A549 (cell line): ENCODE measurements around the gene TPSB2. TPM values are rescaled to one million over a fixed set of nuclear protein-coding genes. Genes with fewer than 3 reads are reported as not detected.

Source experiments
- ATAC-seq, 2 experiments: fragments of 200-7000 bp in 1 of 2; fragments of >200 bp in 1 of 2; cut with Nextera tagmentation in 1 of 2; cut with Tn5 transposase in 1 of 2; 3 replicates each; pipeline versions ENCODE4 v1.8.0 to v1.9.1; 2018 to 2020; ENCODE audit warnings: mild to moderate bottlenecking in 1 of 2, moderate library complexity in 1 of 2
- CTCF ChIA-PET: fragments of 300-600 bp; sonication (Branson Sonifier 250); formaldehyde crosslinking; extraction: SDS; loops from one replicate; lab custom pipeline; 2021; ENCODE audit warnings: antibody characterized with exemption, inconsistent platforms; lab: Yijun Ruan, JAX
- POLR2A ChIA-PET: fragments of 350-600 bp; formaldehyde crosslinking; extraction: SDS; loops from one replicate; lab custom pipeline; 2021; ENCODE audit warnings: antibody characterized with exemption, inconsistent platforms; lab: Yijun Ruan, JAX
- DNase-seq, 2 experiments: peaks; one replicate each; pipeline versions ENCODE4 v3.0.0 to v3.0.0-alpha.2; 2011 to 2016; ENCODE audit warnings: low read depth in 1 of 2, low spot score in 1 of 2
- FAIRE-seq: peaks from 2 replicates; lab custom pipeline; 2011; peaks lifted over from hg19 to GRCh38; lab: Jason Lieb, UNC
- H3K27ac ChIP-seq, 2 experiments: fragments of >200 bp; sonication (Bioruptor Twin); formaldehyde crosslinking; 3 replicates each; pipeline ENCODE4 v1.5.1; 2016 to 2017
- H3K4me1 ChIP-seq: fragments of >200 bp; sonication (Bioruptor Twin); formaldehyde crosslinking; 3 replicates; pipeline ENCODE4 v1.6.1; 2016
- H3K4me2 ChIP-seq: fragments of >200 bp; sonication (Bioruptor Twin); formaldehyde crosslinking; 3 replicates; pipeline ENCODE4 v1.6.1; 2016
- H3K4me3 ChIP-seq: fragments of >200 bp; sonication (Bioruptor Twin); formaldehyde crosslinking; 3 replicates; pipeline ENCODE4 v1.5.1; 2016
- H3K9me3 ChIP-seq: fragments of >200 bp; sonication (Bioruptor Twin); formaldehyde crosslinking; 3 replicates; pipeline ENCODE4 v1.6.1; 2016
- BCL3 ChIP-seq: fragments of >200 bp; sonication (Bioruptor Twin); formaldehyde crosslinking; IDR thresholded peaks from 3 replicates; pipeline ENCODE4 v1.6.1; 2016
- BHLHE40 ChIP-seq: IDR thresholded peaks from 2 replicates; pipeline ENCODE4 v1.6.1; 2012; ENCODE audit warnings: low read depth, low read length, inconsistent platforms
- CEBPB ChIP-seq, 2 experiments: fragments of >200 bp in 1 of 2; sonication (Bioruptor Twin) in 1 of 2; formaldehyde crosslinking in 1 of 2; IDR thresholded peaks; 2 replicates each; pipeline ENCODE4 v1.6.1; 2012 to 2016
- CHD4 ChIP-seq: fragments of 200-600 bp; sonication (generic); IDR thresholded peaks from 2 replicates; pipeline ENCODE4 v1.6.1; 2016; ENCODE audit warnings: antibody characterized with exemption, mild to moderate bottlenecking, borderline replicate concordance
- CTCF ChIP-seq: fragments of >200 bp; sonication (Bioruptor Twin); formaldehyde crosslinking; IDR thresholded peaks from 3 replicates; pipeline ENCODE4 v1.5.1; 2016
- E2F6 ChIP-seq: IDR thresholded peaks from 2 replicates; pipeline ENCODE4 v1.6.1; 2012; ENCODE audit warnings: low read depth, borderline replicate concordance
- GATA3 ChIP-seq: IDR thresholded peaks from 2 replicates; pipeline ENCODE4 v1.6.1; 2012; ENCODE audit warnings: borderline replicate concordance
- HEYL ChIP-seq: fragments of 250-450 bp; sonication (Bioruptor Pico); IDR thresholded peaks from 2 replicates; pipeline ENCODE4 v1.8.0; 2021; ENCODE audit warnings: mild to moderate bottlenecking, moderate library complexity
- HMGXB4 ChIP-seq: fragments of 250-450 bp; sonication (Bioruptor Pico); IDR thresholded peaks from 2 replicates; pipeline ENCODE4 v1.5.0; 2021; ENCODE audit warnings: mild to moderate bottlenecking, moderate library complexity, borderline replicate concordance
- HOXA7 ChIP-seq: fragments of 250-450 bp; sonication (Bioruptor Pico); IDR thresholded peaks from 2 replicates; pipeline ENCODE4 v1.5.0; 2020; ENCODE audit warnings: mild to moderate bottlenecking, moderate library complexity
- HOXB5 ChIP-seq: fragments of 250-450 bp; sonication (Bioruptor Pico); IDR thresholded peaks from 2 replicates; pipeline ENCODE4 v1.5.0; 2020; ENCODE audit warnings: mild to moderate bottlenecking, moderate library complexity
- JUN ChIP-seq, 2 experiments: fragments of >200 bp; sonication (Bioruptor Twin); formaldehyde crosslinking; IDR thresholded peaks; 2 replicates in 1 of 2; 3 replicates in 1 of 2; pipeline ENCODE4 v1.6.1; 2016 to 2017
- KDM5A ChIP-seq: fragments of 200-600 bp; sonication (generic); IDR thresholded peaks from 2 replicates; pipeline ENCODE4 v1.6.1; 2016; ENCODE audit warnings: antibody characterized with exemption, mild to moderate bottlenecking
- MAFK ChIP-seq: fragments of 450-650 bp; IDR thresholded peaks from 2 replicates; pipeline ENCODE4 v1.6.1; 2014; ENCODE audit not compliant: partially characterized antibody
- MAZ ChIP-seq: fragments of 150-350 bp; IDR thresholded peaks from 2 replicates; pipeline ENCODE4 v1.6.1; 2014; ENCODE audit warnings: antibody characterized with exemption, low read depth, low read length, borderline replicate concordance
- MYC ChIP-seq: IDR thresholded peaks from 2 replicates; pipeline ENCODE4 v1.6.1; 2012; ENCODE audit warnings: mild to moderate bottlenecking, inconsistent platforms, low read length, improper control_type of control experiment, borderline replicate concordance
- NFE2L2 ChIP-seq: fragments of 150-350 bp; conservative IDR thresholded peaks from 2 replicates; pipeline ENCODE4 v1.6.1; 2014; ENCODE audit warnings: low read length
- NPAS2 ChIP-seq: fragments of 250-450 bp; sonication (Bioruptor Pico); IDR thresholded peaks from 2 replicates; pipeline ENCODE4 v1.8.0; 2022; ENCODE audit warnings: mild to moderate bottlenecking, moderate library complexity, borderline replicate concordance
- NR3C1 ChIP-seq: fragments of >200 bp; sonication (Bioruptor Twin); formaldehyde crosslinking; IDR thresholded peaks from 3 replicates; pipeline ENCODE4 v1.6.1; 2017
- POLR2AphosphoS2 ChIP-seq: conservative IDR thresholded peaks from 2 replicates; pipeline ENCODE4 v1.6.1; 2012; ENCODE audit warnings: low read length, improper control_type of control experiment, inconsistent platforms
- RAD21 ChIP-seq, 2 experiments: fragments of >200 bp in 1 of 2; sonication (Bioruptor Twin) in 1 of 2; formaldehyde crosslinking in 1 of 2; IDR thresholded peaks in 1 of 2; conservative IDR thresholded peaks in 1 of 2; 2 replicates in 1 of 2; 3 replicates in 1 of 2; pipeline ENCODE4 v1.6.1; 2012 to 2018; ENCODE audit warnings: inconsistent platforms in 1 of 2
- RCOR1 ChIP-seq: fragments of 150-350 bp; IDR thresholded peaks from 2 replicates; pipeline ENCODE4 v1.6.1; 2014; ENCODE audit warnings: antibody characterized with exemption, low read length, low read depth
- REST ChIP-seq: fragments of 200-600 bp; sonication (generic); IDR thresholded peaks from 2 replicates; pipeline ENCODE4 v1.6.1; 2016; ENCODE audit warnings: antibody characterized with exemption, mild to moderate bottlenecking, moderate library complexity
- RFX5 ChIP-seq: fragments of 450-650 bp; IDR thresholded peaks from 2 replicates; pipeline ENCODE4 v1.7.1; 2014; ENCODE audit warnings: antibody characterized with exemption, mild to moderate bottlenecking, moderate library complexity
- ZFP36 ChIP-seq: fragments of 450-650 bp; IDR thresholded peaks from 2 replicates; pipeline ENCODE4 v1.6.1; 2014; ENCODE audit warnings: borderline replicate concordance; ENCODE audit not compliant: partially characterized antibody
- WGBS: methylation state at CpG from one replicate; pipeline ENCODE4 v1.1.6; 2017; ENCODE audit errors: missing lambda C conversion rate; 5-methylcytosine and 5-hydroxymethylcytosine counted together
- polyA plus RNA-seq, 4 experiments: library from polyadenylated mRNA; depleted of rRNA in 3 of 4; stranded (reverse); fragments of >200 nt; fragmentation: RNase III in 1 of 4; extraction: RNeasy Plus Mini Kit Qiagen cat#74134 plus additional on column Dnase treatment in 1 of 4; gene quantifications; 2 replicates in 3 of 4; 3 replicates in 1 of 4; pipeline ENCODE4 v1.2.3, GENCODE V29; 2011 to 2017

The TPSB2 gene
- polyA plus RNA-seq, 2 of the 4 experiments (the other 2 are of a cell fraction): not detected

GRCh38 chr16:1201444-1201843, 28.5 kb downstream of the TPSB2 start:
- no peak for TF ChIP-seq RFX5
- TF ChIP-seq REST: no peak
- no peak for TF ChIP-seq JUN (IDR thresholded peaks at IDR 0.05)
- TF ChIP-seq POLR2AphosphoS2: no peak
- TF ChIP-seq ZFP36: no peak
- TF ChIP-seq BHLHE40: no peak
- TF ChIP-seq RCOR1: no peak
- no peak for TF ChIP-seq RAD21 (conservative IDR thresholded peaks at IDR 0.05 in 1 of 2, IDR thresholded peaks at IDR 0.05 in 1 of 2)
- no peak for TF ChIP-seq NR3C1
- TF ChIP-seq KDM5A: no peak
- TF ChIP-seq CTCF: no peak
- no peaks in the 10 kb centered on the region for H3K9me3 ChIP-seq
- no peak for ATAC-seq
- FAIRE-seq: no peak
- WGBS: 93% methylated on average over 25 of the region's 25 CpGs
- no peak overlapping the region for H3K4me3 ChIP-seq
- H3K4me2 ChIP-seq: no peak overlapping the region
- POLR2A ChIA-PET: no interaction called here
- DNase-seq: no peak
- H3K4me1 ChIP-seq: no peaks in the 10 kb centered on the region
- no peak overlapping the region for H3K27ac ChIP-seq
- CTCF ChIA-PET: interaction anchor here (0.6 to 2.0 kb wide), 5 partner anchors 47 to 452 kb away, joined by 3 to 6 read pairs (median 4); no protein-coding TSS in a partner anchor

- ChIA-PET POLR2A (no interaction called here), CTCF (interaction anchor here (1.6 kb wide), 1 partner anchor 143 kb away, joined by 6 read pairs; no protein-coding TSS in a partner anchor)
- FAIRE-seq: no peak
- H3K4me2 ChIP-seq: no peak overlapping the region
- no peak for ATAC-seq
- WGBS: 94% methylated on average over 30 of the region's 38 CpGs
- peaks cover under 1% of the 10 kb centered on the region; the same call in 1 of the 3 replicates for H3K4me1 ChIP-seq
- TF ChIP-seq HOXB5 (CRISPR knock-in tag): no peak
- no peak for TF ChIP-seq MAZ
- TF ChIP-seq HOXA7 (CRISPR knock-in tag): no peak
- no peak for TF ChIP-seq CHD4
- TF ChIP-seq HMGXB4 (CRISPR knock-in tag): no peak
- TF ChIP-seq E2F6: no peak
- no peak for TF ChIP-seq GATA3
- TF ChIP-seq MYC: no peak
- TF ChIP-seq NFE2L2: no peak
- no peak for TF ChIP-seq CEBPB (IDR thresholded peaks at IDR 0.05)
- TF ChIP-seq NPAS2 (CRISPR knock-in tag): no peak
- no peak for TF ChIP-seq POLR2AphosphoS2
- no peak for TF ChIP-seq RCOR1
- no peak for TF ChIP-seq HEYL (CRISPR knock-in tag)
- no peak for TF ChIP-seq BCL3
- TF ChIP-seq MAFK: no peak
- no peak for DNase-seq
- H3K9me3 ChIP-seq: no peaks in the 10 kb centered on the region
- no peak overlapping the region for H3K4me3 ChIP-seq
- no peak overlapping the region for H3K27ac ChIP-seq
Observed at GRCh38 chr16:1200014-1200627, 29.9 kb downstream of the TPSB2 start.
